CD8-positive, alpha-beta memory T cell (primary cell): ENCODE measurements around the gene FOXL3. TPM values are rescaled to one million over a fixed set of nuclear protein-coding genes. Genes with fewer than 3 reads are reported as not detected.

Source experiments
- CTCF ChIA-PET: fragments of 350-600 bp; sonication (Branson Sonifier 250); formaldehyde crosslinking; loops from one replicate; lab custom pipeline; 2021; ENCODE audit warnings: antibody characterized with exemption; lab: Charles Lee
- POLR2A ChIA-PET: fragments of 350-600 bp; sonication (Branson Sonifier 250); formaldehyde crosslinking; loops from one replicate; lab custom pipeline; 2021; ENCODE audit warnings: antibody characterized with exemption; lab: Charles Lee
- DNase-seq, 5 donors: peaks; one replicate each; pipeline versions ENCODE4 v3.0.0 to v3.0.0-alpha.2; 2020 to 2022; ENCODE audit warnings: mixed read lengths in 1 of 5
- H3K27ac ChIP-seq: one replicate; pipeline ENCODE4 v1.7.0; 2013; ENCODE audit warnings: low read depth, mild to moderate bottlenecking, low read length, moderate library complexity
- H3K27me3 ChIP-seq: 2 replicates; pipeline ENCODE4 v1.7.0; 2013; ENCODE audit warnings: low read length, mild to moderate bottlenecking; ENCODE audit not compliant: insufficient read depth, poor library complexity, severe bottlenecking
- H3K36me3 ChIP-seq: 2 replicates; pipeline ENCODE4 v1.7.0; 2013; ENCODE audit warnings: mild to moderate bottlenecking, low read length, moderate library complexity; ENCODE audit not compliant: insufficient read depth
- H3K4me1 ChIP-seq: 2 replicates; pipeline ENCODE4 v1.7.0; 2013; ENCODE audit warnings: mild to moderate bottlenecking, low read length, moderate library complexity; ENCODE audit not compliant: insufficient read depth
- H3K4me3 ChIP-seq: 2 replicates; pipeline ENCODE4 v1.7.0; 2013; ENCODE audit warnings: mild to moderate bottlenecking, low read length
- H3K9me3 ChIP-seq: 2 replicates; pipeline ENCODE4 v1.7.0; 2013; ENCODE audit warnings: mild to moderate bottlenecking, low read length
- H3K27ac Mint-ChIP-seq, 8 donors: one replicate each; pipeline ENCODE4 v1.8.0; 2020 to 2021; ENCODE audit warnings: mixed read lengths in 8 of 8, mild to moderate bottlenecking in 6 of 8, inconsistent platforms in 3 of 8, moderate library complexity in 3 of 8
- H3K27me3 Mint-ChIP-seq, 2 donors: one replicate each; pipeline ENCODE4 v1.8.0; 2020 to 2021; ENCODE audit warnings: mixed read lengths in 2 of 2, mild to moderate bottlenecking in 1 of 2, moderate library complexity in 1 of 2
- H3K36me3 Mint-ChIP-seq, 3 donors: one replicate each; pipeline ENCODE4 v1.8.0; 2020 to 2021; ENCODE audit warnings: mixed read lengths in 3 of 3, inconsistent platforms in 1 of 3, mild to moderate bottlenecking in 1 of 3
- H3K4me1 Mint-ChIP-seq, 3 donors: one replicate each; pipeline ENCODE4 v1.8.0; 2020 to 2021; ENCODE audit warnings: mixed read lengths in 3 of 3, inconsistent platforms in 1 of 3, mild to moderate bottlenecking in 1 of 3
- H3K4me3 Mint-ChIP-seq, 7 donors: one replicate each; pipeline ENCODE4 v1.8.0; 2020 to 2021; ENCODE audit warnings: mixed read lengths in 7 of 7, mild to moderate bottlenecking in 6 of 7, moderate library complexity in 4 of 7, inconsistent platforms in 2 of 7
- H3K9me3 Mint-ChIP-seq, 5 donors: one replicate each; pipeline ENCODE4 v1.8.0; 2020 to 2022; ENCODE audit warnings: mixed read lengths in 5 of 5, mild to moderate bottlenecking in 3 of 5, moderate library complexity in 2 of 5, inconsistent platforms in 1 of 5
- polyA plus RNA-seq: library from polyadenylated mRNA; unstranded; fragments of 300-500 nt; fragmentation: Illumina TruSeq; gene quantifications from one replicate; pipeline ENCODE4 v1.2.3, GENCODE V29; 2021
- total RNA-seq, 2 experiments: library from RNA; stranded (reverse); gene quantifications; one replicate each; pipeline ENCODE4 v1.2.3, GENCODE V29; 2021

FOXL3 gene
- total and polyA plus RNA-seq, 3 experiments from 2014 or later: not detected

DNA sequence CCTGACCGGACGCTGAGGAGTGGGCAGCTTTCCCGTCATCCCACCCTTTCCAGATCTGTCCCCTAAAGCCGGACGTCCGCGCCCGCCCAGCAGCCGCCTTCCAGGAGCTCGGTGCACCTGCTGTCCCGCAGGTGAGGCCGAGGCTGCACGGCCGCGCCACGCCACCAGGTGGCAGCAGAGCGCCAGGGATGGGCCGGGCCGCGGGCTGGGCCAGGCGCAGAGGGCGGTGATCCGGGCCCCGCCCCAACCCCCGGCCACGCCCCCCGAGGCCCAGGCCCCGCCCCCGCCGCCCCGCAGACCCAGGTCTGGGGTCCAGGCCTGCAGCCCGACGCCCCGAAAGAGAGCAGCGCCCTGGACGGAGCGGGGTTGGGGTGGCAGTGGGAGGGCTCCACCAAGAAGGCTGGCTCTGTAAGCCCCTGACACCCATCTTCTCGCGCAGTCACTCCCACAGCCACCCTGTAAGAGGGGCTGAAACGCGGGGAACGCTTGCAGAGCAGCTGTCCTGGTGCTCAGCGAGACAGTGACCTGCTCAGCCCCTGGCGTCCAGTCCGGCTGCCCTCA is 32.2 kb downstream of the FOXL3 start:
- H3K4me3 Mint-ChIP-seq: peak overlapping the region in 1 of 7 donors; percentile 23
- no peak overlapping the region for H3K27ac Mint-ChIP-seq
- H3K27ac ChIP-seq: no peak overlapping the region
- peaks cover 17% of the 10 kb centered on the region for H3K27me3 ChIP-seq
- peaks cover 0 to 3% (median 2%) of the 10 kb centered on the region in 5 donors for H3K9me3 Mint-ChIP-seq
- H3K4me3 ChIP-seq: no peak overlapping the region
- no peaks in the 10 kb centered on the region for H3K36me3 ChIP-seq
- DNase-seq: peak; percentile 76 to 87 (median 84)
- CTCF ChIA-PET: interaction anchor here (0.6 to 2.2 kb wide), 21 partner anchors 8 to 671 kb away, joined by 3 to 16 read pairs (median 4); partner anchors contain the start of gene GET4
- no peaks in the 10 kb centered on the region for H3K4me1 ChIP-seq
- peaks cover 12 to 39% of the 10 kb centered on the region in 2 donors for H3K27me3 Mint-ChIP-seq
- POLR2A ChIA-PET: no interaction called here
- peaks cover 0 to 6% (median 0%) of the 10 kb centered on the region in 3 donors for H3K4me1 Mint-ChIP-seq
- no peaks in the 10 kb centered on the region for H3K9me3 ChIP-seq
- H3K36me3 Mint-ChIP-seq: no peaks in the 10 kb centered on the region

DNA sequence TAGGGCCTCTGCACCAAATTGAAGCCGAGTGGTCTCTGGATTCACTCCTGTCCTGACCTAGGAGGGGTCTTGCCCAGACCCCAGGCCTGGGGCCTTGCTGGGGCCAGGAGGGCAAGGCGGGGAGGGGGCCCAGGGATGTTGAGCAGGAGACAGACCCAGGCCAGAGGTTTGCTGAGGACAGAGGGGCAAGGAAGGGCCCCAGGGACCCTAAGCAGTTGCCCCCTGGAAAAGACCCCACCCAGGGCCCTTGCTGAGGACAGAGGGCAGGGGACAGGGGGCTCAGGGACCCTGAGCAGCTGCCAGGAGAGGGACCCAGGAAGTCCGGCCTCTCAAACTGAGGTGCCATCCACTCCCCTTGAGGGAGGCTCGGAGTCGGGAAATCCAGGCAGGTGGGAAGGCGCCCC is 32.7 kb downstream of the FOXL3 start:
- Mint-ChIP-seq H3K27ac (no peak overlapping the region), H3K4me1 (peaks cover 0 to 6% (median 0%) of the 10 kb centered on the region in 3 donors), H3K36me3 (no peaks in the 10 kb centered on the region), H3K27me3 (peaks cover 8 to 36% of the 10 kb centered on the region in 2 donors), H3K4me3 (peak overlapping the region in 1 of 7 donors; percentile 23), H3K9me3 (peaks cover 0 to 3% (median 2%) of the 10 kb centered on the region in 5 donors)
- DNase-seq: peak in 1 of 5 donors; percentile 37
- no peaks in the 10 kb centered on the region for H3K9me3 ChIP-seq
- no peak overlapping the region for H3K27ac ChIP-seq
- H3K4me3 ChIP-seq: no peak overlapping the region
- POLR2A ChIA-PET: no interaction called here
- CTCF ChIA-PET: interaction anchor here (1.2 to 2.2 kb wide), 9 partner anchors 17 to 550 kb away, joined by 3 to 16 read pairs (median 5); no protein-coding TSS in a partner anchor
- H3K27me3 ChIP-seq: peaks cover 17% of the 10 kb centered on the region
- H3K36me3 ChIP-seq: no peaks in the 10 kb centered on the region
- no peaks in the 10 kb centered on the region for H3K4me1 ChIP-seq

DNA sequence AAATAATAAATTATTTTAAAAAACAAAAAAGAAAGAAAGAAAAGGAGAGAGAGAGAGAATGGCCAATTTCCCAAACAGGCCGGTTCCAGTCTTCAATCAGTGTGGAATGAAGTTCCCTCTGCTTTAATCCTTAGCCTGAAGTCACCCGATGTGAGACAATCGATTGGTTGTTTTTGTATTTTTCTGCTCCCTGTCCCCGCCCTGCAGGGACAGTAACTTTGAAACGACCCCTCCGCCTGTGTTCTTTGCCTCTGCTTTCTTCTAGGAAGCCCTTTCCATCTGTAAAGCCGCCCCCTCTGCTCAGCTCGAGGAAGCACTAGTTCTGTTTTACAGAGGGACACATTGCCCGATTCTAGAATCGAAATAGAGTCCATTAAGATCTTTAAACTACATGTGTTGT is 33.4 kb downstream of the FOXL3 start:
- H3K9me3 ChIP-seq: no peaks in the 10 kb centered on the region
- peak in 1 of 5 donors; percentile 35 for DNase-seq
- H3K27me3 Mint-ChIP-seq: peaks cover 8 to 40% of the 10 kb centered on the region in 2 donors
- H3K27ac ChIP-seq: no peak overlapping the region
- ChIA-PET CTCF (interaction anchor here (2.2 kb wide), 1 partner anchor 549 kb away, joined by 16 read pairs; no protein-coding TSS in a partner anchor), POLR2A (no interaction called here)
- H3K27me3 ChIP-seq: peaks cover 19% of the 10 kb centered on the region
- H3K4me1 Mint-ChIP-seq: peaks cover 0 to 6% (median 0%) of the 10 kb centered on the region in 3 donors
- H3K4me3 Mint-ChIP-seq: no peak overlapping the region
- no peaks in the 10 kb centered on the region for H3K4me1 ChIP-seq
- H3K36me3 ChIP-seq: no peaks in the 10 kb centered on the region
- peak overlapping the region in 1 of 8 donors; percentile 74 for H3K27ac Mint-ChIP-seq
- no peak overlapping the region for H3K4me3 ChIP-seq
- no peaks in the 10 kb centered on the region for H3K36me3 Mint-ChIP-seq
- peaks cover 0 to 3% (median 2%) of the 10 kb centered on the region in 5 donors for H3K9me3 Mint-ChIP-seq

DNA sequence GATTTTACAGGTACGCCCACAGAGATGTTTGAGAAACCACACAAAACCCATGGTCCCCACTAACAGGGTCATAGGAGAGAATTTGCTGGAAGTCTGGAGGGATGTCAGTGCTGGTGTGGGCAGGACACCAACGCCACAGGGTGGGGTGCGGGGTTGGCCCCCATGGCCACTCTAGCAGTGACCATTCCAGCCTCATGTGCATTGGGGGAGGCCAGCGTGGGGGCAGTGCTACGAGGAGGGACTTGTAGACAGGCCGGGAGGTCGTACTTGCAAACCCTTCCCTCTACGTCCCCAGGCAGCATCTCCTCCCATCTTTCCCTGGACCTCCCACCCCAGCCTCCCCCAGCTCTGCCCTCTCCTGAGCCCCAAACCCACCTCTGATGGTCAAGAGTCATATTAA is 34.0 kb downstream of the FOXL3 start:
- peak in 1 of 5 donors; percentile 37 for DNase-seq
- Mint-ChIP-seq H3K4me3 (no peak overlapping the region), H3K36me3 (no peaks in the 10 kb centered on the region), H3K4me1 (peaks cover 0 to 6% (median 0%) of the 10 kb centered on the region in 3 donors), H3K9me3 (peaks cover 0 to 3% (median 2%) of the 10 kb centered on the region in 5 donors), H3K27me3 (peaks cover 11 to 43% of the 10 kb centered on the region in 2 donors), H3K27ac (no peak overlapping the region)
- Histone ChIP-seq H3K4me1 (no peaks in the 10 kb centered on the region), H3K9me3 (no peaks in the 10 kb centered on the region), H3K27me3 (peaks cover 14% of the 10 kb centered on the region), H3K27ac (no peak overlapping the region), H3K36me3 (no peaks in the 10 kb centered on the region), H3K4me3 (no peak overlapping the region)
- ChIA-PET POLR2A (no interaction called here), CTCF (no interaction called here)

DNA sequence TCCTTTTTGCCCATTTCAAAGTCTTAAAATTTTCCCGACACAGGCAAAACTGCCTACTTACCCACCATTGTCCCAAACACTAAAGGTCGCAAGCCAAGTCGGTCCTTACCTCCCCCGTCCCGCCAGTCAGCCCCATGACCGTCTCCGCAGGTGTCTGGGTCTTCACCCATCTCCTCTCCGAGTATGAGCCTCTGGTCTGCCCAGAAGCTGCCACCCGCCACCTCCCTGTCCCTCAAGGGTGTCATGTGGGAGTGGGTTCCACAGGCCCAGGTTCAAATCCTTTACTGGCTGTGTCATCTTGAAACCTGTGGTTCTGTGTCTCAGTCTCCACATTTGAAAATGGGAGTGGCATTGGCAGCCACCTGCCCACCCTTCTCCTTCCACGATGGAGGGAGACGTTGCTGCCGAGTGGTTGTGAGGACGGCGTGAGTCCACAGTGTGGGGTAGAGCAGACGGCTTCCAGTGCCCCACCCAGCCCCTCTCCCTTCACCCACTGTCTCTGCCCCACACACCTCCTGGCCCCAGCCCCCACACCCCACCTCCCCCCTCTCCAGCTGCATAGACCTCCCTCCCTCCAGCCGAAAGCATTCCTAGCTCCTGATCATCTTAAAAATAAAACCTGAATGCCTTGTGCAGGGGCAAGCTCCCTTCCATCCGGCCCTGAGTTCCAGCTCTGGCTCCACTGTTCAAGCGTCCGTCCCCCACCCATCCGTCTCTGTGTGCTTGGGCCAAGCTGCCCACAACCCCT is 35.3 kb downstream of the FOXL3 start:
- Mint-ChIP-seq H3K9me3 (peaks cover 0 to 3% (median 2%) of the 10 kb centered on the region in 5 donors), H3K4me1 (peaks cover 0 to 6% (median 0%) of the 10 kb centered on the region in 3 donors), H3K27me3 (peaks cover 5 to 38% of the 10 kb centered on the region in 2 donors), H3K4me3 (no peak overlapping the region), H3K36me3 (no peaks in the 10 kb centered on the region), H3K27ac (no peak overlapping the region)
- Histone ChIP-seq H3K27me3 (peaks cover 6% of the 10 kb centered on the region), H3K9me3 (no peaks in the 10 kb centered on the region), H3K36me3 (no peaks in the 10 kb centered on the region), H3K4me3 (no peak overlapping the region), H3K4me1 (no peaks in the 10 kb centered on the region), H3K27ac (no peak overlapping the region)
- ChIA-PET CTCF (interaction anchor here (0.6 kb wide), 1 partner anchor 370 kb away, joined by 3 read pairs; no protein-coding TSS in a partner anchor), POLR2A (no interaction called here)
- peak in 1 of 5 donors; percentile 39 for DNase-seq

DNA sequence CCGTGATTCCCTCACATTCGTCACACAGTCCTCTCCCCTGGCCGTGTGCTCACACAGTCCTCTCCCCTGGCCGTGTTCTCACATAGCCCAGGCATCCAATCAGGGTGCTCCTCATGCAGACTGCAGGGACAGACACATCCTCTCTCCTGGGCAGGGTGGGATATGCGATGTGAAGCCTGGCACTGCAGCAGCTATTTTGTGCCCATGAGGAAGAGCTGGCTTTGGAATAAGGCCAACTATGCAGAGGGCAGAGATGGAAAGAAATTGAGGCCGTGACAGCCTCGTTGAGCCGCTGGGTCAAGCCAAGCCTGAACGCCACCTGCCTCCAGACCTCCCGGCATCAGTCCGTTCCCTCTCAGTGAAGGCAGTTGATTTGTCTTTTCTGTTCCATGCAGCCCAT is 35.8 kb downstream of the FOXL3 start:
- Histone ChIP-seq H3K4me1 (no peaks in the 10 kb centered on the region), H3K27me3 (peaks cover 3% of the 10 kb centered on the region), H3K27ac (no peak overlapping the region), H3K4me3 (no peak overlapping the region), H3K9me3 (no peaks in the 10 kb centered on the region), H3K36me3 (no peaks in the 10 kb centered on the region)
- Mint-ChIP-seq H3K4me1 (peaks cover 0 to 6% (median 0%) of the 10 kb centered on the region in 3 donors), H3K9me3 (peaks cover 0 to 3% (median 2%) of the 10 kb centered on the region in 5 donors), H3K27me3 (peaks cover 5 to 39% of the 10 kb centered on the region in 2 donors), H3K36me3 (no peaks in the 10 kb centered on the region), H3K27ac (no peak overlapping the region), H3K4me3 (no peak overlapping the region)
- ChIA-PET CTCF (interaction anchor here (1.1 kb wide), 1 partner anchor 448 kb away, joined by 3 read pairs; no protein-coding TSS in a partner anchor), POLR2A (no interaction called here)
- no peak for DNase-seq

DNA sequence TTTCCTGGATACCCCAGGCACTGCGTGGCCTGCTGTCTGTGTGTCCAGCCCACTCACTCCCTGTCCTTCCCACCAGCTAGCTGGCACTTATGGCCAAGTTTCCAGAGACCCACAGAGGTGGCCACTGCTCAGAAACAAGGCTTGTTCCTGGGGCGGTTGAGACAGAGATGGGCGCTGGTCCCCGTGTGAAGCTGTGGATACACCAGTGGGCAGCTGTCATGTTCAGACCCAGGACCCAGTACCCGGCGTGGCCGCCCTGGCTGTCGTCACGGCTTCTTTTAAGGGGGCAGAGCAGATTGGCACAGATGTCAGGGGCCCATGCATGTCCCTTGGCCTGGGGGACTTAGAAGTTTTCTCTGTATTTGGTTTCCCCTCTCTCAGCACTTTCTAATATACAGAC is 36.3 kb downstream of the FOXL3 start:
- H3K27me3 Mint-ChIP-seq: peaks cover 5 to 41% of the 10 kb centered on the region in 2 donors
- no peaks in the 10 kb centered on the region for H3K36me3 ChIP-seq
- peaks cover 3% of the 10 kb centered on the region for H3K27me3 ChIP-seq
- no peaks in the 10 kb centered on the region for H3K36me3 Mint-ChIP-seq
- no peak overlapping the region for H3K27ac Mint-ChIP-seq
- CTCF ChIA-PET: interaction anchor here (1.1 kb wide), 1 partner anchor 447 kb away, joined by 3 read pairs; no protein-coding TSS in a partner anchor
- no peak overlapping the region for H3K27ac ChIP-seq
- no peak overlapping the region for H3K4me3 ChIP-seq
- no peaks in the 10 kb centered on the region for H3K9me3 ChIP-seq
- H3K4me3 Mint-ChIP-seq: no peak overlapping the region
- H3K4me1 Mint-ChIP-seq: peaks cover 0 to 6% (median 0%) of the 10 kb centered on the region in 3 donors
- peak in 1 of 5 donors; percentile 41 for DNase-seq
- peaks cover 0 to 3% (median 2%) of the 10 kb centered on the region in 5 donors for H3K9me3 Mint-ChIP-seq
- H3K4me1 ChIP-seq: no peaks in the 10 kb centered on the region
- POLR2A ChIA-PET: no interaction called here
